ENCODE measurements around the gene RRAGD. TPM values are rescaled to one million over a fixed set of nuclear protein-coding genes. Genes with fewer than 3 reads are reported as not detected.

The RRAGD gene
- total and polyA plus RNA-seq, 2 experiments from 2014 or later, result not detected

DNA sequence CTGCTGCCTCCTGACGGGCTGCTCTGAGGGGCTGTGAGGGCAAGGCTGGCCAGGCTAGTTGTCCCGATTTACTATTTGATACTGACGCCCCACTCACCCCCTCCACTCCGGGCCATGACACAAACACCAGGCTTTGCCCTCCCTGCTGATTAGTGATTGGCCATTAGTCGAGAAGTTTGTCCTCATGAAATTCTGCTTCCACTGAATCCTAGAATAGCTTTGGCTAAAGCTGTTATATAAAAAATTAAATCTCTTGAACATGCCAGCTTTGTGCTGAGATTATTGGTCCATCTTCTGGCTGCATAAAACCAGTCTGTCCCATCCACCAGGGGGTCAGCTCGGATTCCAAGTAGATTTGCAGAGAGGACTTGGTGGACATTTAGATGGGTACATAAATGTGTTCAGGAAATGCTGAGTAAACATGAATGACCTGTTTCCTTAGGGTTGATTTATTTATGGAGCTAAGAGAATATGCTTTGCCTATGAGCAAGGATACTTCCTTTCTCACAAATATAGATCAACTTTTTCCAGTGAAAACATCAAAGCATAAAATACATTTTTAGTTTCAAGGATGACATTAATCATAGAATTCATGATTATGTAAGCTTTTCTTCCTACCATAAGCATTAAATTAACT, 96.7 kb downstream of the RRAGD start, which contains the start of gene GABRR2:
GABRR2 (minus strand) TSS at position 51 of the 637 bp plus-strand sequence. CDS start 134 bp downstream, outside the sequence.
- in situ Hi-C loops (cut with MboI), result no loop called here
- no peaks in the 10 kb centered on the region for H3K27me3 ChIP-seq (replicated peaks; ENCODE audit: insufficient read depth)
- WGBS, 2 experiments (ENCODE audit: low coverage in 1 of 2, low lambda C conversion rate in 2 of 2, missing lambda C conversion rate in 2 of 2), result 93 to 97% methylated on average over 6 of the region's 6 CpGs
- no peak within 1 kb of the TSS for H3K4me2 ChIP-seq (ENCODE audit: unreplicated experiment)
- H3K9me2 ChIP-seq (ENCODE audit: insufficient read depth), result no peaks in the 10 kb centered on the region
- H3K4me3 ChIP-seq, result no peak within 1 kb of the TSS
- no peak within 1 kb of the TSS for H2AFZ ChIP-seq
- H3K9ac ChIP-seq, result no peak within 1 kb of the TSS
- DNase-seq, result no peak
- H3K9me3 ChIP-seq (ENCODE audit: low read depth), result no peaks in the 10 kb centered on the region
- TF ChIP-seq EZH2 (IDR thresholded peaks at IDR 0.05; ENCODE audit: insufficient read depth, poor library complexity, severe bottlenecking) (no peak), EZH2phosphoT487 (IDR thresholded peaks at IDR 0.05; ENCODE audit: insufficient read depth, low read depth) (no peak)
- no peak within 1 kb of the TSS for H3K27ac ChIP-seq
- H3K36me3 ChIP-seq (ENCODE audit: low read depth), result no peaks in the 10 kb centered on the region
- H3F3A ChIP-seq (ENCODE audit: insufficient read depth), result peaks cover 40% of the 10 kb centered on the region
- peaks cover 30% of the 10 kb centered on the region for H3K4me1 ChIP-seq (ENCODE audit: insufficient read depth)
- no peaks in the 10 kb centered on the region for H4K20me1 ChIP-seq (ENCODE audit: insufficient read depth)
- peaks cover 16% of the 10 kb centered on the region; the same call in 1 of the 2 replicates for H3K79me2 ChIP-seq (ENCODE audit: insufficient read depth)

- H3K9me3 ChIP-seq (ENCODE audit: low read depth), result no peaks in the 10 kb centered on the region
- no peak overlapping the region for H3K4me3 ChIP-seq
- no peak overlapping the region for H3K4me2 ChIP-seq (ENCODE audit: unreplicated experiment)
- H3K9ac ChIP-seq, result no peak overlapping the region
- no peak overlapping the region for H2AFZ ChIP-seq
- H3K36me3 ChIP-seq (ENCODE audit: low read depth), result no peaks in the 10 kb centered on the region
- no peaks in the 10 kb centered on the region for H4K20me1 ChIP-seq (ENCODE audit: insufficient read depth)
- no peak for DNase-seq
- WGBS, 2 experiments (ENCODE audit: low coverage in 1 of 2, low lambda C conversion rate in 2 of 2, missing lambda C conversion rate in 2 of 2), result 94 to 97% methylated on average over 7 of the region's 7 CpGs
- peaks cover 30% of the 10 kb centered on the region for H3K4me1 ChIP-seq (ENCODE audit: insufficient read depth)
- peaks cover 11% of the 10 kb centered on the region; the same call in 1 of the 2 replicates for H3K79me2 ChIP-seq (ENCODE audit: insufficient read depth)
- no peak overlapping the region for H3K27ac ChIP-seq
- no peaks in the 10 kb centered on the region for H3K27me3 ChIP-seq (replicated peaks; ENCODE audit: insufficient read depth)
- in situ Hi-C loops (cut with MboI), result no loop called here
- peaks cover 40% of the 10 kb centered on the region for H3F3A ChIP-seq (ENCODE audit: insufficient read depth)
- H3K9me2 ChIP-seq (ENCODE audit: insufficient read depth), result no peaks in the 10 kb centered on the region
- TF ChIP-seq EZH2phosphoT487 (IDR thresholded peaks at IDR 0.05; ENCODE audit: insufficient read depth, low read depth) (no peak), EZH2 (IDR thresholded peaks at IDR 0.05; ENCODE audit: insufficient read depth, poor library complexity, severe bottlenecking) (no peak)
Measured at GRCh38 chr6:89314692-89315091, 97.4 kb downstream of the RRAGD start.

Other genes starting within 250 kb of the RRAGD start
- gene GABRR1, start 194.9 kb downstream of the RRAGD start, total RNA-seq (2014; rRNA removed; shearing (Covaris generic)), result not detected in 2 replicates
- not detected in 2 replicates for gene GABRR1, start 194.9 kb downstream of the RRAGD start, polyA plus RNA-seq (2016; fragmentation: Nextera tagmentation; extraction: Ambion mirVana)
- not detected in 2 replicates for gene GABRR2, start 97.0 kb downstream of the RRAGD start, total RNA-seq (2014; rRNA removed; shearing (Covaris generic))
- gene GABRR2, start 97.0 kb downstream of the RRAGD start, polyA plus RNA-seq (2016; fragmentation: Nextera tagmentation; extraction: Ambion mirVana), result not detected in 2 replicates
- 42.9 and 43.4 TPM in 2 replicates for gene UBE2J1, start 59.6 kb downstream of the RRAGD start, total RNA-seq (2014; rRNA removed; shearing (Covaris generic))
- 44.5 and 44.6 TPM in 2 replicates for gene UBE2J1, start 59.6 kb downstream of the RRAGD start, polyA plus RNA-seq (2016; fragmentation: Nextera tagmentation; extraction: Ambion mirVana)
- 1.0 and 12.4 TPM in 2 replicates for gene ANKRD6, start 20.9 kb upstream of the RRAGD start, total RNA-seq (2014; rRNA removed; shearing (Covaris generic))
- gene ANKRD6, start 20.9 kb upstream of the RRAGD start, polyA plus RNA-seq (2016; fragmentation: Nextera tagmentation; extraction: Ambion mirVana), result 0.54 and 0.58 TPM in 2 replicates
- 30.1 and 30.6 TPM in 2 replicates for gene LYRM2, start 226.5 kb upstream of the RRAGD start, total RNA-seq (2014; rRNA removed; shearing (Covaris generic))
- 68.2 and 69.5 TPM in 2 replicates for gene LYRM2, start 226.5 kb upstream of the RRAGD start, polyA plus RNA-seq (2016; fragmentation: Nextera tagmentation; extraction: Ambion mirVana)

Data from GM23248 (cell line).